ENCODE results near the gene LSM3. TPM values are rescaled to one million over a fixed set of nuclear protein-coding genes. Genes with fewer than 3 reads are reported as not detected.
A peak's percentile ranks its signal among the peaks of the same experiment; 100 is the strongest.

The LSM3 gene
- total and polyA plus RNA-seq, 9 of the 15 experiments (the other 6 are each of a cell fraction or from before 2014, with no cell fraction given), result 33.8 to 203 (median 61.2) TPM

DNA sequence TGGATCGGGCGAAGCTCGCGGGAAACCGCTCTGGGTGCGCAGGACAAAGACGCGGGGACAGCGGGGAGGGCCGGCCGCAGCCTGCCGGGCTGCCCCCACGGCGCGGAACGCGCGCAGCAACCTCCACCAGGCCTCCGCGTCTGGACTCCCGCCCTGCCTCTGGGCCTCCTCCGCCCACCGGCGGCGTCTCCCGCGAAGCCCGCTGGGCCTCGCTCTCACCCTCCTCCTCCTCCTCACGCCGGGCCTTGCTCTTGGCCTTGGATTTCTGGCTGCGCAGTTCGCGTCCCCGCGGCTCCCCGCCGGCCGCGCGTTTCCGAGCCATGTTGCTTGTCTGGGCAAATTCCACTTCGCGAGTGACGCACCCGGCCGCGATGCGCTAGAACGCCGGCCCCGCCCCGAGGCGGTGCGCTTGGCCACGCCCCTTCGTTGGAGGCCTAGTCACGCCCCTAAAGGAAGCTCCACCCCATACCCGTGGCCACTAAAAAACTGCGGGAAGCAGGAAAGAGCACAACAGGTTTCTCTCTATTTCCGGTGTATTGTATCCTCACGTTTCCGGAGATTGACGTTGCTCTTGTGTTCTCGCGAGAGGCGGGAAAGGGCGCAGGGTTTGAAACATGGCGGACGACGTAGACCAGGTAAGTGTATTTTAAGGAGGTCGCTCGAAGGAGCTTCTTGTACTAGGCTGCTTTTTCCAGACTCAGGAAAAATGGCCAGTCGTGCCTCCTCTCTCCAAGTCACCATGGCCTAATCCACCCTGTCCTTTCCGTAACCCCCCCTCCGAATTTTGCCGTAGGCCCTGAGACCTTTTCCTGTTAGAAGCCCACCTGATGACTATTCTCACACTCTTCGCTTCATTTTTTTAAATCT is at the start of gene LSM3, which contains the start of gene XPC (continued):
- TF ChIP-seq, protein P1, sequence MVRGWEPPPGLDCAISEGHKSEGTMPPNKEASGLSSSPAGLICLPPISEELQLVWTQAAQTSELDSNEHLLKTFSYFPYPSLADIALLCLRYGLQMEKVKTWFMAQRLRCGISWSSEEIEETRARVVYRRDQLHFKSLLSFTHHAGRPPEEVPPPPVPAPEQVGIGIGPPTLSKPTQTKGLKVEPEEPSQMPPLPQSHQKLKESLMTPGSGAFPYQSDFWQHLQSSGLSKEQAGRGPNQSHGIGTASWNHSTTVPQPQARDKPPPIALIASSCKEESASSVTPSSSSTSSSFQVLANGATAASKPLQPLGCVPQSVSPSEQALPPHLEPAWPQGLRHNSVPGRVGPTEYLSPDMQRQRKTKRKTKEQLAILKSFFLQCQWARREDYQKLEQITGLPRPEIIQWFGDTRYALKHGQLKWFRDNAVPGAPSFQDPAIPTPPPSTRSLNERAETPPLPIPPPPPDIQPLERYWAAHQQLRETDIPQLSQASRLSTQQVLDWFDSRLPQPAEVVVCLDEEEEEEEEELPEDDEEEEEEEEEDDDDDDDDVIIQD (CRISPR knock-in tag; IDR thresholded peaks at IDR 0.05), result 0 out of 2 replicates have a peak, but pooled peaks have one; percentile 53
- TF ChIP-seq PHF8 (IDR thresholded peaks at IDR 0.05; ENCODE audit: borderline replicate concordance, low read length) (peak; percentile 99), POLR3G (IDR thresholded peaks at IDR 0.05; ENCODE audit: extremely low read depth, insufficient read length, insufficient replicate concordance) (no peak), PRMT5 (CRISPR knock-in tag; IDR thresholded peaks at IDR 0.05) (peak; percentile 75; the same call in 1 of the 2 replicates), SLC30A9 (CRISPR knock-in tag; IDR thresholded peaks at IDR 0.05) (no peak), FOXA1 (IDR thresholded peaks at IDR 0.05; ENCODE audit: borderline replicate concordance) (no peak), CBFA2T2 (conservative IDR thresholded peaks at IDR 0.05) (no peak; the same call in 1 of the 2 replicates), NCOA2 (IDR thresholded peaks at IDR 0.05; ENCODE audit: partially characterized antibody in 2 of 2) (no peak), ZNF212 (CRISPR knock-in tag; IDR thresholded peaks at IDR 0.05) (no peak), ZNF644 (tag; IDR thresholded peaks at IDR 0.05; ENCODE audit: low read depth) (0 out of 2 replicates have a peak, but pooled peaks have one; percentile 50), PTRF (tag; IDR thresholded peaks at IDR 0.05) (no peak)
- TF ChIP-seq, protein P2, sequence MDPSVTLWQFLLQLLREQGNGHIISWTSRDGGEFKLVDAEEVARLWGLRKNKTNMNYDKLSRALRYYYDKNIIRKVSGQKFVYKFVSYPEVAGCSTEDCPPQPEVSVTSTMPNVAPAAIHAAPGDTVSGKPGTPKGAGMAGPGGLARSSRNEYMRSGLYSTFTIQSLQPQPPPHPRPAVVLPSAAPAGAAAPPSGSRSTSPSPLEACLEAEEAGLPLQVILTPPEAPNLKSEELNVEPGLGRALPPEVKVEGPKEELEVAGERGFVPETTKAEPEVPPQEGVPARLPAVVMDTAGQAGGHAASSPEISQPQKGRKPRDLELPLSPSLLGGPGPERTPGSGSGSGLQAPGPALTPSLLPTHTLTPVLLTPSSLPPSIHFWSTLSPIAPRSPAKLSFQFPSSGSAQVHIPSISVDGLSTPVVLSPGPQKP (CRISPR knock-in tag; IDR thresholded peaks at IDR 0.05), result no peak
- TF ChIP-seq, protein P3, sequence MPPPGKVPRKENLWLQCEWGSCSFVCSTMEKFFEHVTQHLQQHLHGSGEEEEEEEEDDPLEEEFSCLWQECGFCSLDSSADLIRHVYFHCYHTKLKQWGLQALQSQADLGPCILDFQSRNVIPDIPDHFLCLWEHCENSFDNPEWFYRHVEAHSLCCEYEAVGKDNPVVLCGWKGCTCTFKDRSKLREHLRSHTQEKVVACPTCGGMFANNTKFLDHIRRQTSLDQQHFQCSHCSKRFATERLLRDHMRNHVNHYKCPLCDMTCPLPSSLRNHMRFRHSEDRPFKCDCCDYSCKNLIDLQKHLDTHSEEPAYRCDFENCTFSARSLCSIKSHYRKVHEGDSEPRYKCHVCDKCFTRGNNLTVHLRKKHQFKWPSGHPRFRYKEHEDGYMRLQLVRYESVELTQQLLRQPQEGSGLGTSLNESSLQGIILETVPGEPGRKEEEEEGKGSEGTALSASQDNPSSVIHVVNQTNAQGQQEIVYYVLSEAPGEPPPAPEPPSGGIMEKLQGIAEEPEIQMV (tag; conservative IDR thresholded peaks at IDR 0.05; ENCODE audit: low read depth), result peak; percentile 64
- TF ChIP-seq, protein P4, sequence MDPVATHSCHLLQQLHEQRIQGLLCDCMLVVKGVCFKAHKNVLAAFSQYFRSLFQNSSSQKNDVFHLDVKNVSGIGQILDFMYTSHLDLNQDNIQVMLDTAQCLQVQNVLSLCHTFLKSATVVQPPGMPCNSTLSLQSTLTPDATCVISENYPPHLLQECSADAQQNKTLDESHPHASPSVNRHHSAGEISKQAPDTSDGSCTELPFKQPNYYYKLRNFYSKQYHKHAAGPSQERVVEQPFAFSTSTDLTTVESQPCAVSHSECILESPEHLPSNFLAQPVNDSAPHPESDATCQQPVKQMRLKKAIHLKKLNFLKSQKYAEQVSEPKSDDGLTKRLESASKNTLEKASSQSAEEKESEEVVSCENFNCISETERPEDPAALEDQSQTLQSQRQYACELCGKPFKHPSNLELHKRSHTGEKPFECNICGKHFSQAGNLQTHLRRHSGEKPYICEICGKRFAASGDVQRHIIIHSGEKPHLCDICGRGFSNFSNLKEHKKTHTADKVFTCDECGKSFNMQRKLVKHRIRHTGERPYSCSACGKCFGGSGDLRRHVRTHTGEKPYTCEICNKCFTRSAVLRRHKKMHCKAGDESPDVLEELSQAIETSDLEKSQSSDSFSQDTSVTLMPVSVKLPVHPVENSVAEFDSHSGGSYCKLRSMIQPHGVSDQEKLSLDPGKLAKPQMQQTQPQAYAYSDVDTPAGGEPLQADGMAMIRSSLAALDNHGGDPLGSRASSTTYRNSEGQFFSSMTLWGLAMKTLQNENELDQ (CRISPR knock-in tag; IDR thresholded peaks at IDR 0.05; ENCODE audit: borderline replicate concordance), result no peak
- TF ChIP-seq, protein P5, sequence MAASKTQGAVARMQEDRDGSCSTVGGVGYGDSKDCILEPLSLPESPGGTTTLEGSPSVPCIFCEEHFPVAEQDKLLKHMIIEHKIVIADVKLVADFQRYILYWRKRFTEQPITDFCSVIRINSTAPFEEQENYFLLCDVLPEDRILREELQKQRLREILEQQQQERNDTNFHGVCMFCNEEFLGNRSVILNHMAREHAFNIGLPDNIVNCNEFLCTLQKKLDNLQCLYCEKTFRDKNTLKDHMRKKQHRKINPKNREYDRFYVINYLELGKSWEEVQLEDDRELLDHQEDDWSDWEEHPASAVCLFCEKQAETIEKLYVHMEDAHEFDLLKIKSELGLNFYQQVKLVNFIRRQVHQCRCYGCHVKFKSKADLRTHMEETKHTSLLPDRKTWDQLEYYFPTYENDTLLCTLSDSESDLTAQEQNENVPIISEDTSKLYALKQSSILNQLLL (CRISPR knock-in tag; IDR thresholded peaks at IDR 0.05; ENCODE audit: borderline replicate concordance), result no peak
- TF ChIP-seq, protein P6, sequence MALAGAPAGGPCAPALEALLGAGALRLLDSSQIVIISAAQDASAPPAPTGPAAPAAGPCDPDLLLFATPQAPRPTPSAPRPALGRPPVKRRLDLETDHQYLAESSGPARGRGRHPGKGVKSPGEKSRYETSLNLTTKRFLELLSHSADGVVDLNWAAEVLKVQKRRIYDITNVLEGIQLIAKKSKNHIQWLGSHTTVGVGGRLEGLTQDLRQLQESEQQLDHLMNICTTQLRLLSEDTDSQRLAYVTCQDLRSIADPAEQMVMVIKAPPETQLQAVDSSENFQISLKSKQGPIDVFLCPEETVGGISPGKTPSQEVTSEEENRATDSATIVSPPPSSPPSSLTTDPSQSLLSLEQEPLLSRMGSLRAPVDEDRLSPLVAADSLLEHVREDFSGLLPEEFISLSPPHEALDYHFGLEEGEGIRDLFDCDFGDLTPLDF (CRISPR knock-in tag; IDR thresholded peaks at IDR 0.05), result peak; percentile 88

Measured in K562 (cell line).